ENCODE measurements around the gene MRPL48.

- TF ChIP-seq CTCF (IDR thresholded peaks at IDR 0.05): no peak
- no peak for TF ChIP-seq POLR2A (IDR thresholded peaks at IDR 0.05)
Observed at GRCh38 chr11:73914284-73914683, 126.6 kb downstream of the MRPL48 start.

Measured in lower leg skin (tissue), 3 donors.